ENCODE results near the gene ZNF598. TPM values are rescaled to one million over a fixed set of nuclear protein-coding genes. Genes with fewer than 3 reads are reported as not detected.

The ZNF598 gene
- total and polyA plus RNA-seq, 2 experiments from 2014 or later: 8.5 to 48.6 TPM

DNA sequence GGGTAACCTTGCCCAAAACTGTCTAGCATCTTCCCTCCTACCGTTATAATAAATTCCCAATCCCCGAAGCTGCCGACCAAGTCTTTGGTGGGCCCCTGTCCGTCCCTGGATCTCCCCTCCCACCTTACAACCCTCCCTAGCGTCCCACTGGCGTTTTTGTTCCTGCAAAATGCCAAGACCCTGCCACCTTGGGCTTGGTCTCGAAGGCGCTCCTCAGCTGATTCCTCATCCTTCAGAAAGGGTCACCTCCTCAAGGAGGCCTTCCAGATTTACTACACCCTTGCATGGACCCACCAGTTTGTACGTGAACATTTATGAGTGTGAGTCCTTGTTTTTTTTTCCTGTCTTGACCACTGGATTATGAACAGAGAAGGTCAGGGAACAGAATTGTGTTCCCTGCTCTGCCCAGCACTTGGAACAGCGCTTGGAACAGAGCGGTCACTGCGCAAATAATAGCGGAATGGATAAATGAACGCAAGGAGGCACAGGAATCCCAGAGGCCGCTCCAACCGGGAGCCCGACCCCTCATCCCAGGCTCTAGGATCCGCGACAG lies 26.6 kb downstream of the ZNF598 start:
- TF ChIP-seq ZNF114 (CRISPR knock-in tag; IDR thresholded peaks at IDR 0.05): no peak
- TF ChIP-seq, protein P1, sequence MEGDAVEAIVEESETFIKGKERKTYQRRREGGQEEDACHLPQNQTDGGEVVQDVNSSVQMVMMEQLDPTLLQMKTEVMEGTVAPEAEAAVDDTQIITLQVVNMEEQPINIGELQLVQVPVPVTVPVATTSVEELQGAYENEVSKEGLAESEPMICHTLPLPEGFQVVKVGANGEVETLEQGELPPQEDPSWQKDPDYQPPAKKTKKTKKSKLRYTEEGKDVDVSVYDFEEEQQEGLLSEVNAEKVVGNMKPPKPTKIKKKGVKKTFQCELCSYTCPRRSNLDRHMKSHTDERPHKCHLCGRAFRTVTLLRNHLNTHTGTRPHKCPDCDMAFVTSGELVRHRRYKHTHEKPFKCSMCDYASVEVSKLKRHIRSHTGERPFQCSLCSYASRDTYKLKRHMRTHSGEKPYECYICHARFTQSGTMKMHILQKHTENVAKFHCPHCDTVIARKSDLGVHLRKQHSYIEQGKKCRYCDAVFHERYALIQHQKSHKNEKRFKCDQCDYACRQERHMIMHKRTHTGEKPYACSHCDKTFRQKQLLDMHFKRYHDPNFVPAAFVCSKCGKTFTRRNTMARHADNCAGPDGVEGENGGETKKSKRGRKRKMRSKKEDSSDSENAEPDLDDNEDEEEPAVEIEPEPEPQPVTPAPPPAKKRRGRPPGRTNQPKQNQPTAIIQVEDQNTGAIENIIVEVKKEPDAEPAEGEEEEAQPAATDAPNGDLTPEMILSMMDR (conservative IDR thresholded peaks at IDR 0.05; ENCODE audit: low read depth in 2 of 2): no peak
- no peak for TF ChIP-seq EZH2 (IDR thresholded peaks at IDR 0.05; ENCODE audit: low read depth, unreplicated experiment)
- no peak for TF ChIP-seq REST (IDR thresholded peaks at IDR 0.05; ENCODE audit: unreplicated experiment)
- no peak for TF ChIP-seq NANOG (IDR thresholded peaks at IDR 0.05; ENCODE audit: borderline replicate concordance)
- no peak for TF ChIP-seq ETS1 (IDR thresholded peaks at IDR 0.05)
- TF ChIP-seq STAT1 (IDR thresholded peaks at IDR 0.05; ENCODE audit: unreplicated experiment): no peak
- no peak for TF ChIP-seq POLR2AphosphoS5 (IDR thresholded peaks at IDR 0.05; ENCODE audit: low read depth)
- TF ChIP-seq CREB1 (CRISPR knock-in tag; IDR thresholded peaks at IDR 0.05; ENCODE audit: low read depth): no peak; the same call in 1 of the 2 replicates
- no peak for TF ChIP-seq EZH2phosphoT487 (IDR thresholded peaks at IDR 0.05; ENCODE audit: unreplicated experiment)
- Mint-ChIP-seq H3K27ac (no peak overlapping the region), H3K9me3 (no peaks in the 10 kb centered on the region), H3K4me1 (peaks cover 23% of the 10 kb centered on the region), H3K36me3 (ENCODE audit: low read depth) (peaks cover 17% of the 10 kb centered on the region), H3K4me3 (peak overlapping the region; percentile 73), H3K27me3 (ENCODE audit: insufficient read depth, low read depth, poor library complexity) (peaks cover 61% of the 10 kb centered on the region)
- Histone ChIP-seq H2AFZ (peak overlapping the region; percentile 87), H3K4me2 (peak overlapping the region; percentile 91), H4K20me1 (replicated peaks; ENCODE audit: insufficient read depth) (no peaks in the 10 kb centered on the region; the same call in none of the 2 replicates), H3K79me2 (replicated peaks; ENCODE audit: insufficient read depth) (peaks cover 4% of the 10 kb centered on the region; the same call in 1 of the 2 replicates), H3F3A (replicated peaks; ENCODE audit: low read depth) (peaks cover 36% of the 10 kb centered on the region), H3K9me2 (ENCODE audit: insufficient read depth) (no peaks in the 10 kb centered on the region), H3K27ac (ENCODE audit: low read depth) (no peak overlapping the region), H3K36me3 (ENCODE audit: insufficient read depth) (no peaks in the 10 kb centered on the region), H3K4me1 (ENCODE audit: insufficient read depth) (peaks cover 21% of the 10 kb centered on the region), H3K27me3 (ENCODE audit: insufficient read depth) (peaks cover 39% of the 10 kb centered on the region), H3K4me3 (peak overlapping the region; percentile 95)
- DNase-seq (ENCODE audit: low spot score): no peak
- ATAC-seq: no peak

Data from GM23338 (cell line).